Measurements from ENCODE around the gene AANAT.

DNA sequence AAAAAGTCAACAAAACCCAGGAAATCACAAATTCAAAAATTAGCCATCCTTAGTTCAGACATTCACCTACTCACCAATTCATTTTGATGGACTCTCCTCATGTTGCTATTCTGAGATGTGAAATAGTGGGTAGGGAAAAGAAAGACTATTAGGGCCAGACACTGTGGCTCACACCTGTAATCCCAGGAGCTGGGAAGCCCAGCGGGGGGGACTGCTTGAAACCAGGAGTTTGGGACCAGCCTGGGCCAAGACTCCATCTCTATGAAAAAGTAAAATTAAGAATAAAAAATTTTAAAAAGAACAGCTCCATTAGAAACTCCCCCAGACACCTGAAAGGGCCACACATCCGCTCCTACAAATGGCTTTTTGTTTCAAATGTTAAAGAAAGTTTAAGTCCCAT, 35.9 kb upstream of the AANAT start:
- no peak for TF ChIP-seq CTCF (IDR thresholded peaks at IDR 0.05)
- TF ChIP-seq POLR2A (IDR thresholded peaks at IDR 0.05): no peak

All from uterus (tissue), 2 donors.